H1 (cell line): ENCODE data around the gene SEL1L2. TPM values are rescaled to one million over a fixed set of nuclear protein-coding genes. Genes with fewer than 3 reads are reported as not detected.

ENCODE experiments used
- CTCF ChIA-PET: fragments of 300-600 bp; sonication (Branson Sonifier 250); formaldehyde crosslinking; loops from one replicate; lab custom pipeline; 2021; ENCODE audit not compliant: partially characterized antibody; lab: Charles Lee
- POLR2A ChIA-PET: fragments of 300-600 bp; sonication (Branson Sonifier 250); formaldehyde crosslinking; loops from one replicate; lab custom pipeline; 2021; ENCODE audit warnings: inconsistent platforms; ENCODE audit not compliant: partially characterized antibody; lab: Charles Lee
- DNase-seq, 2 experiments: peaks; one replicate each; pipeline versions ENCODE4 v3.0.0 to v3.0.0-alpha.2; 2010 to 2022; ENCODE audit warnings: low spot score in 2 of 2, low read depth in 1 of 2, mixed read lengths in 1 of 2
- FAIRE-seq: peaks from 2 replicates; lab custom pipeline; 2011; peaks lifted over from hg19 to GRCh38; lab: Jason Lieb, UNC
- H2AFZ ChIP-seq: 2 replicates; pipeline ENCODE4 v1.8.1; 2012; ENCODE audit warnings: low read length, inconsistent platforms
- H2AK5ac ChIP-seq: 2 replicates; pipeline ENCODE4 v1.6.1; 2013; ENCODE audit warnings: low read depth, low read length
- H2BK120ac ChIP-seq: replicated peaks from 2 replicates; pipeline ENCODE3; 2013; ENCODE audit warnings: low read depth, low read length, inconsistent platforms
- H2BK12ac ChIP-seq: 2 replicates; pipeline ENCODE4 v1.6.1; 2013; ENCODE audit warnings: low read depth, low read length
- H2BK15ac ChIP-seq: 2 replicates; pipeline ENCODE4 v1.6.1; 2013; ENCODE audit warnings: low read length
- H2BK20ac ChIP-seq: 2 replicates; pipeline ENCODE4 v1.6.1; 2013; ENCODE audit warnings: low read length
- H2BK5ac ChIP-seq: 2 replicates; pipeline ENCODE4 v1.6.1; 2013; ENCODE audit warnings: low read depth, low read length
- H3K14ac ChIP-seq: 2 replicates; pipeline ENCODE4 v1.6.1; 2013; ENCODE audit warnings: inconsistent platforms; ENCODE audit not compliant: insufficient read length
- H3K18ac ChIP-seq: 2 replicates; pipeline ENCODE4 v1.6.1; 2013; ENCODE audit warnings: low read length; ENCODE audit errors: extremely low read depth
- H3K23ac ChIP-seq: 2 replicates; pipeline ENCODE4 v1.6.1; 2013; ENCODE audit warnings: inconsistent platforms; ENCODE audit not compliant: insufficient read length
- H3K23me2 ChIP-seq: 2 replicates; pipeline ENCODE4 v1.6.1; 2013; ENCODE audit warnings: low read depth, low read length
- H3K27ac ChIP-seq: 2 replicates; pipeline ENCODE4 v1.6.1; 2011; ENCODE audit warnings: low read depth, low read length, inconsistent platforms
- H3K27me3 ChIP-seq, 4 experiments: replicated peaks in 1 of 4; 1 replicate in 1 of 4; 2 replicates in 3 of 4; pipeline versions ENCODE4 v1.6.1 to v1.8.1; 2011 to 2013; ENCODE audit warnings: low read length in 3 of 4, mild to moderate bottlenecking in 3 of 4, inconsistent platforms in 2 of 4, mixed read lengths in 2 of 4, moderate library complexity in 1 of 4; ENCODE audit not compliant: control insufficient read depth in 3 of 4, insufficient read depth in 3 of 4; ENCODE audit errors: extremely low read depth in 1 of 4
- H3K36me3 ChIP-seq, 4 experiments: 2 replicates each; pipeline versions ENCODE4 v1.6.1 to v1.8.1; 2011 to 2013; ENCODE audit warnings: mild to moderate bottlenecking in 4 of 4, low read length in 3 of 4, moderate library complexity in 2 of 4, control low read depth in 1 of 4, inconsistent platforms in 1 of 4; ENCODE audit not compliant: insufficient read depth in 4 of 4, control insufficient read depth in 2 of 4
- H3K4ac ChIP-seq: replicated peaks from 2 replicates; pipeline ENCODE3; 2013; ENCODE audit warnings: low read length, low read depth, mixed read lengths, inconsistent platforms; ENCODE audit not compliant: insufficient read length
- H3K4me1 ChIP-seq, 4 experiments: replicated peaks in 1 of 4; 1 replicate in 1 of 4; 2 replicates in 3 of 4; pipeline versions ENCODE4 v1.6.1 to v1.8.1; 2011 to 2013; ENCODE audit warnings: low read length in 3 of 4, inconsistent platforms in 2 of 4, mixed read lengths in 1 of 4; ENCODE audit not compliant: insufficient read depth in 4 of 4, control insufficient read depth in 3 of 4
- H3K4me2 ChIP-seq, 2 experiments: 2 replicates each; pipeline versions ENCODE4 v1.6.1 to v1.8.1; 2011 to 2013; ENCODE audit warnings: low read depth in 2 of 2, low read length in 2 of 2, control low read depth in 1 of 2, inconsistent platforms in 1 of 2, mild to moderate bottlenecking in 1 of 2; ENCODE audit not compliant: insufficient read depth in 1 of 2
- H3K4me3 ChIP-seq, 4 experiments: fragments of 200-600, 300-600 bp in 1 of 4; sonication (generic), shearing (Covaris generic), sonication (Bioruptor Twin) in 1 of 4; 2 replicates each; pipeline versions ENCODE4 v1.5.1 to v1.8.1; 2011 to 2016; ENCODE audit warnings: low read length in 4 of 4, low read depth in 3 of 4, control low read depth in 2 of 4, inconsistent platforms in 2 of 4, mild to moderate bottlenecking in 2 of 4, mixed read lengths in 1 of 4, moderate library complexity in 1 of 4; ENCODE audit not compliant: insufficient read depth in 2 of 4; ENCODE audit errors: extremely low read depth in 1 of 4
- H3K56ac ChIP-seq: replicated peaks from 2 replicates; pipeline ENCODE3; 2013; ENCODE audit warnings: low read depth, mild to moderate bottlenecking, mixed read lengths, low read length, inconsistent platforms; ENCODE audit not compliant: insufficient read length
- H3K79me1 ChIP-seq: 2 replicates; pipeline ENCODE4 v1.6.1; 2013; ENCODE audit warnings: low read depth, low read length, control low read depth
- H3K79me2 ChIP-seq, 2 experiments: 2 replicates each; pipeline versions ENCODE4 v1.6.1 to v1.8.1; 2012 to 2013; ENCODE audit warnings: low read length in 2 of 2, mild to moderate bottlenecking in 2 of 2, inconsistent platforms in 1 of 2; ENCODE audit not compliant: insufficient read depth in 2 of 2, control insufficient read depth in 1 of 2
- H3K9ac ChIP-seq, 4 experiments: replicated peaks in 1 of 4; 1 replicate in 1 of 4; 2 replicates in 3 of 4; pipeline versions ENCODE4 v1.6.1 to v1.8.1; 2011 to 2013; ENCODE audit warnings: low read depth in 3 of 4, low read length in 3 of 4, control low read depth in 2 of 4, mild to moderate bottlenecking in 2 of 4, moderate library complexity in 2 of 4, inconsistent platforms in 1 of 4; ENCODE audit errors: extremely low read depth in 1 of 4
- H3K9me3 ChIP-seq, 2 experiments: 2 replicates each; pipeline versions ENCODE4 v1.6.1 to v1.8.1; 2012 to 2013; ENCODE audit warnings: mild to moderate bottlenecking in 2 of 2, moderate library complexity in 2 of 2, control low read depth in 1 of 2, inconsistent platforms in 1 of 2, low read depth in 1 of 2, low read length in 1 of 2, mixed read lengths in 1 of 2; ENCODE audit not compliant: insufficient read depth in 2 of 2
- H4K20me1 ChIP-seq, 2 experiments: replicated peaks in 1 of 2; 2 replicates each; pipeline versions ENCODE3 to v1.8.1; 2011 to 2013; ENCODE audit warnings: inconsistent platforms in 2 of 2, low read length in 2 of 2, mild to moderate bottlenecking in 1 of 2; ENCODE audit not compliant: insufficient read depth in 2 of 2, control insufficient read depth in 1 of 2
- H4K5ac ChIP-seq: 2 replicates; pipeline ENCODE4 v1.6.1; 2013; ENCODE audit warnings: low read length, low read depth, mixed read lengths, inconsistent platforms; ENCODE audit not compliant: insufficient read length
- H4K8ac ChIP-seq: 2 replicates; pipeline ENCODE4 v1.8.0; 2013; ENCODE audit warnings: mild to moderate bottlenecking, moderate library complexity, low read length, inconsistent platforms; ENCODE audit not compliant: insufficient read depth; ENCODE audit errors: extremely low read depth
- H4K91ac ChIP-seq: replicated peaks from 2 replicates; pipeline ENCODE3; 2013; ENCODE audit warnings: low read length, mixed read lengths, inconsistent platforms; ENCODE audit not compliant: insufficient read length
- ASH2L ChIP-seq: fragments of 200-600, 300-600 bp; sonication (generic); IDR thresholded peaks from one replicate; pipeline ENCODE4 v1.7.1; 2017; ENCODE audit warnings: low read length
- BCL11A ChIP-seq, 2 experiments: IDR thresholded peaks; one replicate each; pipeline ENCODE4 v1.6.1; 2011; ENCODE audit warnings: low read depth in 2 of 2, low read length in 2 of 2, mild to moderate bottlenecking in 2 of 2
- CBX5 ChIP-seq: fragments of 300-800, 300-1000 bp; sonication (generic); IDR thresholded peaks from 2 replicates; pipeline ENCODE4 v1.7.1; 2016; ENCODE audit warnings: antibody characterized with exemption, low read length, low read depth
- E2F6 ChIP-seq: IDR thresholded peaks from 2 replicates; pipeline ENCODE4 v1.6.1; 2012; ENCODE audit warnings: inconsistent platforms
- EP300 ChIP-seq, 2 experiments: IDR thresholded peaks; 1 replicate in 1 of 2; 2 replicates in 1 of 2; pipeline ENCODE4 v1.6.1; 2011 to 2012; ENCODE audit warnings: low read depth in 2 of 2, low read length in 2 of 2, mild to moderate bottlenecking in 2 of 2, borderline replicate concordance in 1 of 2, inconsistent platforms in 1 of 2, moderate library complexity in 1 of 2
- HDAC6 ChIP-seq: IDR thresholded peaks from one replicate; pipeline ENCODE4 v1.7.1; 2012; ENCODE audit warnings: low read depth, mild to moderate bottlenecking, inconsistent platforms, low read length, moderate library complexity
- JUND ChIP-seq: IDR thresholded peaks from 2 replicates; pipeline ENCODE4 v1.6.1; 2011; ENCODE audit warnings: mild to moderate bottlenecking, improper control_type of control experiment, low read length
- KDM1A ChIP-seq: fragments of 200-600, 300-600 bp; sonication (generic); IDR thresholded peaks from 2 replicates; pipeline ENCODE4 v1.7.1; 2016; ENCODE audit warnings: mild to moderate bottlenecking, low read length, borderline replicate concordance
- NRF1 ChIP-seq: IDR thresholded peaks from 2 replicates; pipeline ENCODE4 v1.6.1; 2011; ENCODE audit warnings: mild to moderate bottlenecking, low read depth, low read length, improper control_type of control experiment
- PHF8 ChIP-seq: fragments of 200-600 bp; sonication (generic); conservative IDR thresholded peaks from 2 replicates; pipeline ENCODE4 v1.7.1; 2012; ENCODE audit warnings: low read depth, mild to moderate bottlenecking, inconsistent platforms, low read length, moderate library complexity
- RNF2 ChIP-seq: fragments of 200-900, 300-1000 bp; sonication (generic); IDR thresholded peaks from 2 replicates; pipeline ENCODE4 v1.7.1; 2016; ENCODE audit warnings: borderline replicate concordance, low read depth, mild to moderate bottlenecking, antibody characterized with exemption, low read length; ENCODE audit not compliant: poor library complexity, severe bottlenecking; ENCODE audit errors: missing control alignments
- SIRT6 ChIP-seq: IDR thresholded peaks from one replicate; pipeline ENCODE4 v1.7.1; 2012; ENCODE audit warnings: low read length, inconsistent platforms
- SP1 ChIP-seq: IDR thresholded peaks from 2 replicates; pipeline ENCODE4 v1.6.1; 2011; ENCODE audit warnings: low read depth, low read length
- SP4 ChIP-seq: IDR thresholded peaks from 2 replicates; pipeline ENCODE4 v1.6.1; 2012; ENCODE audit warnings: low read length, inconsistent platforms
- WGBS, 2 experiments: shearing (Covaris generic) in 1 of 2; methylation state at CpG; one replicate each; pipeline versions ENCODE4 v1.1.6 to v1.1.7; 2013 to 2015; ENCODE audit warnings: low lambda C conversion rate in 2 of 2, mixed read lengths in 2 of 2, inconsistent platforms in 1 of 2, low coverage in 1 of 2, missing lambda C conversion rate in 1 of 2; ENCODE audit not compliant: insufficient replicate concordance in 2 of 2, insufficient coverage in 1 of 2, insufficient read length in 1 of 2; ENCODE audit errors: extremely low coverage in 1 of 2, missing lambda C conversion rate in 1 of 2; 5-methylcytosine and 5-hydroxymethylcytosine counted together
- polyA plus RNA-seq, 7 experiments: library from polyadenylated mRNA; depleted of rRNA in 3 of 7; stranded (reverse) in 5 of 7; unstranded in 2 of 7; fragments of >200 nt in 5 of 7; fragments of 200-250 nt in 2 of 7; gene quantifications; 1 replicate in 5 of 7; 2 replicates in 1 of 7; 4 replicates in 1 of 7; pipeline versions ENCODE4 v1.2.1 to v1.2.3, GENCODE V29; 2011 to 2013; ENCODE audit warnings: missing spikeins in 2 of 7, mixed read lengths in 2 of 7
- total RNA-seq: library from RNA; stranded (reverse); fragmentation: NEBNext Ultra II Directional; extraction: Animal tissue kit (Norgen Biotek cat#: 25700); gene quantifications from 2 replicates; pipeline ENCODE4 v1.2.1, GENCODE V29; 2021

Gene SEL1L2
- total and polyA plus RNA-seq, 2 of the 8 experiments (the other 6 are each of a cell fraction or from before 2014, with no cell fraction given) = not detected

- H3K27me3 ChIP-seq = no peaks in the 10 kb centered on the region
- no peak overlapping the region for H3K23ac ChIP-seq
- H3K4ac ChIP-seq = no peak overlapping the region
- H2AK5ac ChIP-seq = no peak overlapping the region
- no peak overlapping the region for H4K8ac ChIP-seq
- ChIA-PET CTCF (interaction anchor here (0.9 to 1.5 kb wide), 3 partner anchors 12 to 95 kb away, joined by 3 to 4 read pairs (median 3); no protein-coding TSS in a partner anchor), POLR2A (no interaction called here)
- no peaks in the 10 kb centered on the region for H3K36me3 ChIP-seq
- no peak overlapping the region for H4K5ac ChIP-seq
- no peak overlapping the region for H3K18ac ChIP-seq
- H3K4me3 ChIP-seq = no peak overlapping the region
- H2BK5ac ChIP-seq = no peak overlapping the region
- H2AFZ ChIP-seq = peak overlapping the region; percentile 41; the same call in 1 of the 2 replicates
- H2BK12ac ChIP-seq = no peak overlapping the region
- H3K14ac ChIP-seq = no peak overlapping the region
- H3K79me1 ChIP-seq = no peaks in the 10 kb centered on the region
- H4K20me1 ChIP-seq = no peaks in the 10 kb centered on the region
- H3K79me2 ChIP-seq = no peaks in the 10 kb centered on the region
- H3K27ac ChIP-seq = no peak overlapping the region
- H3K56ac ChIP-seq = no peak overlapping the region
- H3K23me2 ChIP-seq = no peaks in the 10 kb centered on the region
- H3K9ac ChIP-seq = no peak overlapping the region
- H2BK15ac ChIP-seq = no peak overlapping the region
- no peak overlapping the region for H2BK20ac ChIP-seq
- H3K4me2 ChIP-seq = no peak overlapping the region
- 90% methylated on average over 5 of the region's 5 CpGs; no CpG with 5 or more reads in 1 of the 2 experiments for WGBS, 2 experiments
- no peaks in the 10 kb centered on the region for H3K4me1 ChIP-seq
- DNase-seq (no peak), FAIRE-seq (no peak)
- no peaks in the 10 kb centered on the region for H3K9me3 ChIP-seq
- no peak overlapping the region for H4K91ac ChIP-seq
- H2BK120ac ChIP-seq = no peak overlapping the region
- TF ChIP-seq EP300 (IDR thresholded peaks at IDR 0.05; ENCODE audit: borderline replicate concordance in 1 of 2, low read depth in 2 of 2, low read length in 2 of 2) = no peak
- TF ChIP-seq HDAC6 = no peak
- TF ChIP-seq JUND = no peak
- TF ChIP-seq SP4 = no peak
- no peak for TF ChIP-seq RNF2
- TF ChIP-seq PHF8 = no peak
- no peak for TF ChIP-seq NRF1
- TF ChIP-seq CBX5 = no peak
- TF ChIP-seq SIRT6 = no peak
- TF ChIP-seq ASH2L = no peak
- no peak for TF ChIP-seq BCL11A (IDR thresholded peaks at IDR 0.05; ENCODE audit: low read depth in 2 of 2, low read length in 2 of 2)
- TF ChIP-seq KDM1A = no peak
- no peak for TF ChIP-seq E2F6
- TF ChIP-seq SP1 = no peak
Observed at GRCh38 chr20:13858439-13858838, 132.0 kb downstream of the SEL1L2 start.
